NCI-H69 (cell line): Measurements from ENCODE around the gene RTN4IP1.
A peak's percentile ranks its signal among the peaks of the same experiment; 100 is the strongest.
"Not testable (repeated sequence)": the region's sequence is repeated elsewhere in the genome, so short reads cannot be mapped to it uniquely, and the experiment has no call there.

Source experiments
- DNase-seq: peaks from one replicate; lab custom pipeline; 2025; lab: John Stamatoyannopoulos, UW

Gene RTN4IP1

DNA sequence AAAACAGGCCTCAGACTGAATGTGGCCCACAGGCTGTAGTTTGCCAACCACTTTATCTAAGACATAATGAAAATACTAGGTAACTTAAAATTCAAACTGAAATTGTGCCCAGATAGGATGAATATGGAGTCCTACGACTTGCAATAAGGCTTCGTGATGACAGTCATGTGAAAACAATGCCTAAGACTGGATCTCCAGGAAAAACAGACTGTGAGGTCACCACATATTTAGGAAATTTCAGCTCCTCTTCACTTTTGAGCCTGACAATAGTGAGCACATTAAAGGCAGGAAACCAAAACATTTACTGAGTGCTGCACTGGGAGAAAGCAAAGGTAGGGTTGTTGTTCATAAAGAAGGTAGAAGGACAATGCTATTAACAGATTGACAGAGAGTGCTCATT lies 50.0 kb downstream of the RTN4IP1 start:
- no peak for DNase-seq

DNA sequence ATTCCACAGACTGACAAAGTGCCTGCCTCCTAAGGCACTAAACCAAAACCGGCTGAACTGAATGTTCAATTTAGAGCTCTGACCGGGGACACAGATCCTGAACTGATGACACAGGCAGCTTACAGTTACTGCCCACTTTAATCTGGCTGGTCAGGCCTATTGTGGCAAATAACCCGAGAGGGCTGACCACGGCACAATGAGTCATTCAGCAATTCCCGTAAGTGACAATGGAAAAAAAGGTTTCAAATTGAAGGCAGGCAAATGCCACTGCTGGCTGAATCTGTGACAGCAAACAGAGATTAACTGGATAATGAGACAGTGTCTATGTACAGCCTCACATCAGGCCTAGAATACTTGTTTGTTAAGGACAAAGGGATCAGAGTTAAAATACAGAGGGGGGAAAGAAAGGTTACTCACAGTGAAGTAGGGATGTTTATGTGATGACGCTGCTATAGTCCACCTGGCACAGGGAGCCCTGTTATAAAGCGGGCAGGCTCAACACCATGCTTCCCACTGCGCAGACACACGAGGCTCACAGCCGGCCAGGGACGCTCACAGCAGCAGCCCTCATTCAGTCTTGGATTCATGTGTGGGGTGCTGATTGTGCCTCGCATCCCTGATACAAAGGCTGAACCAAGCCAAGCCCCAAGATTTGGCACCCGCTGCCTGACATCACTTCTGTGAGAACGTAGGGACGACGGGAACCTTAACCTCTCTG lies 54.4 kb downstream of the RTN4IP1 start:
- DNase-seq: peak; percentile 82

DNA sequence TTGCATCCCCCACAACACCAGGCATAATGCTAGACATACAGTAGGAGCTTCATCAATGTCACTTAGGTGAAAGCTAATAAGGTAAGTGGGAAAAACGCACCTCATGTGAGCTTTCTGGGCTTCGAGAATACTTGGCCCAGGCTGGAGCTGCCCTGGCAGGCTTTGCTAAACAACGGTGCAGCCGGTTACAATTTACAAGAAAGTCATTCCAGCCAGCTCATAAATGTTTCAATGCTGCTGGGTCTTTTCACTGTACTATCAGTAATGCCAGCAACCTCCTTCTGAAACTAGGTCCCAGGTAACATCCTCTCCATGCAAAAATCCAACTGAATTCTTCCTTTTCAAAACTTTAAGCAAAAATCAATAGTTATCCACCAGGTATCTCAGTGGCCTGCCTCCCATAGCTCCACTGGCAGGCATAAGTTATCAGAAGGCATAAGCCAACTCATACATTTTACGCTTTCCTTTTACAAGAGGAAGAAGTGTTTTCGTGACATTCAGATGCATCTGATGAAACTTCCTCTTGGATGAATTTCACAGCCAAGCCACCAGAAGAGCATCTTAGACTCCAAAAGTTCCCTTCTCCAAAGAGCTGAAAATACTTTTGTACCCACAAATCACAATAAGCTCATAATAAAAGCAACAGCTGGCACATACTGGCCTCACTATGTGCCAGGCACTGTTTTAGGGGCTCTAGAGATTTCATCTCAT lies 56.3 kb downstream of the RTN4IP1 start:
- DNase-seq: no peak

DNA sequence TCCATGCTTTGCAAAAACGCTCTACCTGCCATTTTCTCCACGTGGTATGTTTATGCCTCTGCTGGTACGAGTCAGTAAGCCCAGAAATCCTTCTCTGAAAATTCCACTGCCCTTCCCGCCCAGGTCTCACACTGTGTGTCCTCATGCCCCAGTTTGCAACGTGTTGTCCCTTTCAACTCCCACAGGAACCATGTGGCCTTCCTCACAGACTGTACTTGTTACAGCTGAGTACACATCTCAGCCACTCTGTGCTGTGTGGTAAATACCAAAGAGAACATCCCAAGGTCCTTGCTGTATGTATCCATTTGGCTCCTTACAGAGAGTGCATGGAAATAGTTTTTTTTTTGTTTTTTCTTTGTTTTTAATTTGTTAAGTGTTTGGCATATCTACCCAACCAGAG lies 56.9 kb downstream of the RTN4IP1 start:
- no peak for DNase-seq

DNA sequence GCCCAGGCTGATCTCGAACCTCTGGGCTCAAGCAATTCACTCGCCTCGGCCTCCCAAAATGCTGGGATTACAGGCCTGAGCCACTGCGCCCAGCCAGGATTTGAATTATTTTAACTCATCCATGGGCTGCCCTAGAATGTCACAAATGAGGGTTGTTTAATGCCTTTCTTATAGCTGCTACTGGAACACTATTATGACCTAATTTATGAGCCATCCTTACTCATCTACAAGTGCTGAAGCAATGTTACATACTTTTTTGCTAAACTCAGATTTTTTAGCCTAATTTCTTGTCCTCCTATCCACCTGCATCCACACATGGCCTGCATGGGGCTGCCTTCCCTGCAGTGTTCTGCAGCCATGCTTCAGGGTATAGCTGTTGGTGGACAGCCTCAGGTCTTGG lies 59.9 kb downstream of the RTN4IP1 start:
- no peak for DNase-seq

DNA sequence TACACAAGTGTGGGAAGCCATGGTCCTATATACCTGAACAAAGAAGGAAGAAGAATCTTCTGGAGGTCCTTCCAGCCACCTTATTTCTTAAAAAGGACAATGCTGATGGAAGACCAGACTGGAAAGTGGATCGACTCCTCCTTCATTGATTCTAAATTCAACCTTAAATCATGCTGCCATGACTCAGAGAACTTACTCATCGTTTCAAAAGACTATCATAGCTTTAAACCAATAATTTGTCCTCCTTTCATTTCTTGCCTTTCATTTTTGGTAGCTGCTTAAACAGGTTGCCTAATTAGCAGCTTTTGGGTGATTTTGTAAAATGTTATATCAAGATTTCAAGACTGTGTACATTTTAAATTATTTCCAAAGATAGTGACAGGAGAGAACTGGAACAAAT lies 60.8 kb downstream of the RTN4IP1 start:
- no peak for DNase-seq

DNA sequence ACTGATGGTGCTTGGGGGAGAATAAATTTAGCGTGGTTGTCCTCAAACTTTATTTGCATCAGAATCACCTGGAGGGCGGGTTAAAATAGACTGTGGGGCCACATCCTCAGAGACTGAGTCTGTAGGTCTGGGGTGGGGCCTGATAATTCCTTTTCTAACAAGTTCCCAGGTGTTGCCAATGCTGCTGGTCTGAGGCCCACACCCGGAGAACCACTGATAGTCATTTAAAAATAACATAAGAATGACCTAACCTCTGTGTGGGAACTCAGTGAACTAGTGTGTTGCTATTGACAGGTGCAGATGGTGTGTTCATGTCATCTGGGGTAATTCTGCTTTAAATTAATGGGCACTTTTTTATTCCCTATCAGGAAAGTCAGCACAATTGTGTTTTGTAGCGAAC lies 64.8 kb downstream of the RTN4IP1 start:
- DNase-seq: no peak

DNA sequence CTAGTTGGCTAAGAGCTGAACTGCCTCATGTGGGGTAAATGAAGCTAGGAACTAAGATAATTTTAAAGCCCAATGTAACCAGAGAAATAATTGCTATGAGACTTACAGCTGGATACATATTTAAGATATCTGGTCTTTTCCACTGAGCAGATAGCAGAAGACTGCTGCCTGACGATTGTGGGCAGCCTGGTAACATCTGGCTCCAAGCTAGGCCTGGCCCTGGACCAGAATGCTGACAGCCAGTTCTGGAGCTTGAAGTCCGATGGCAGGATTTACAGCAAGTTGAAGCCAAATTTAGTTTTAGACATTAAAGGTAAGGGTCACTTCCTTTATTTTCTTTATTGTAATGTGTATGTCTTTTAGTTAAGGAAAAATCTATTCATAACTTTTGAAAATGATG lies 65.7 kb downstream of the RTN4IP1 start:
- no peak for DNase-seq

DNA sequence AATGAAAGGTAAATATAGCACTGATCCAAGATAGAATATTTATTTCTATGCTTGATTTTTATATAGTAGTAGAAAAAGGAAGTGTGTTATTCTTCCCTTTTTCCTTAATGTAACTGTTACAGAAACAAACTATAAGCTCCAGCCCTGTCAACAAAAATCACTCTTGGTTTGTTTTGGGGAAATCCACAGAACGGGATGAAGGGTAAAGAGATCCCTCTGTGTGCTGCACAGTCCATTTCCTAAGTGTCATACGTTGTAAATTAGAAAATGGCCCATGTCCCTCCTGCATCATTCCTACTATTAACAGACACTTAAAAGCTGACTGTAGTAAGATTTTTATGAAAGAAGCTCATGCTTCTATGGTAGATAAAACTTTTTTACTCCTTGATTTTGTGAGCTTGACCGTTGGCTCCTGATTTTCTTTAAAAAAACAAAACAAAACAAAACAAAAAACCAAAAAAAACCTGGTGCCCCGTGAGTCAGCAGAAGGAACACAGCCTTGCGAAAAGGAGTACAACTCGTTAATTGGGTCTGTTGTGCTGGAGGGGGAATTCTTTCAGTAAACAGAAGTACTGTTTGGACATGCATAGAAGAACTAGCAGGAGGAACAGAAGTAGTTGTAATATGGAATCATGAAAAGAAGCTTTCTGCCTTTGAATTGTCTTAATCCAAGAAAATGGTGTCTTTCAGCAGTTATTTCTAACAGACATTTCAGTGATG lies 67.5 kb downstream of the RTN4IP1 start:
- no peak for DNase-seq

DNA sequence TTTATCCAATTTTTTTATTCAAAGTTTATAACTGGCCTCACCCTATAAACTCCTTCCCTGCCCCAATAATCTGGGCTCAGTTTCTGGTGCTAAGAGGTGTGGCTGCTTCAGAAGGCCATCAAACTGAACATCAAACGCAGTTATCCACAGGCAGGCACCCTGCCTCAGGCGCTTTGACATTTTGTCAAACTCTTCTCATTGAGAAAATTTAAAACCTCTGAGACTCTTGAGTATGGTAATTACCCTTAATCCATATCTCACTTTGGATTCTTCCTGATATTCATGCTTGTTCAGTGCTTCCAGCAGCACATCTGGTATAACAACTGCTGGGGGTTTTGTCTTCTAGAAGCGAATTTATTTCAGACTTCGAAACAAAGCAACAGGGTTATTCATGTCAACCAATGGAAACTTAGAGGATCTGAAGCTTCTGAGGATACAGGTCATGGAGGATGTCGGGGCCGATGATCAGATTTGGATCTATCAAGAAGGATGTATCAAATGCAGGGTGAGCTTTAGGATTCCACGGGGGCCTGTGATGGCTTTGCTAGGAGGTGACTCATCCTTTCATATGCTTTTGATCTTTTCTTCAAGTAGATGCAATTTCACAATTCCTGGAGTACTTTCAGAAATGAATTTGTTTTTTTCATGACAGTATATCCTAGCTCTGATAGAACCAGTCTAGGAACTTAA lies 68.2 kb downstream of the RTN4IP1 start:
- no peak for DNase-seq

DNA sequence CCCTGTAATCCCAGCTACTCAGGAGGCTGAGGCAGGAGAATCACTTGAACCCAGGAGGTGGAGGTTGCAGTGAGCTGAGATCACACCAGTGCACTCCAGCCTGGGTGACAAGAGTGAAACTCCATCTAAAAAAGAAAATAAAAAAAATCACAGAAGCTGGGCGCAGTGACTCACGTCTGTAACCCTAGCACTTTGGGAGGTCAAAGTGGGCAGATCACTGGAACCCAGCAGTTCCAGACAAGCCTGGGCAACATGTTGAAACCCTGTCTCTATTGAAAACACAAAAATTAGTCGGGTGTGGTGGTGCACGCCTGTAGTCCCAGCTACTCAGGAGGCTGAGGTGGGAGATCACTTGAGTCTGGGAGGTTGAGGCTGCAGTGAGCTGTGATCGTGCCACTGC lies 69.6 kb downstream of the RTN4IP1 start:
- not testable (repeated sequence) for DNase-seq

DNA sequence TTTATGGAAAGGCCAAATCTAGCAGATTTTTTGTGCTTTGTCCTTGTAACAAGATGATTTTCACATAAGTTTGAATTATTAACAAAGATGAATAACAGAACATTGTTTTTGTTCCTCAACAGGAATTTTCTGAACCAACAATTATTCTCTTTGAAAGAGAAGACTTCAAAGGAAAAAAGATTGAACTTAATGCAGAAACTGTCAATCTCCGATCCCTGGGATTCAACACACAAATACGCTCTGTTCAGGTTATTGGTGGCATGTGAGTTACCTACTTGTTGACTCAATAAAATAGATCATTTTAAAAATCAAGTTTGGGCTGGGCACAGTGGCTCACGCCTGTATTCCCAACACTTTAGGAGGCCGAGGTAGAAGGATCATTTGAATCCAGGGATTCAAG lies 70.9 kb downstream of the RTN4IP1 start:
- no peak for DNase-seq

DNA sequence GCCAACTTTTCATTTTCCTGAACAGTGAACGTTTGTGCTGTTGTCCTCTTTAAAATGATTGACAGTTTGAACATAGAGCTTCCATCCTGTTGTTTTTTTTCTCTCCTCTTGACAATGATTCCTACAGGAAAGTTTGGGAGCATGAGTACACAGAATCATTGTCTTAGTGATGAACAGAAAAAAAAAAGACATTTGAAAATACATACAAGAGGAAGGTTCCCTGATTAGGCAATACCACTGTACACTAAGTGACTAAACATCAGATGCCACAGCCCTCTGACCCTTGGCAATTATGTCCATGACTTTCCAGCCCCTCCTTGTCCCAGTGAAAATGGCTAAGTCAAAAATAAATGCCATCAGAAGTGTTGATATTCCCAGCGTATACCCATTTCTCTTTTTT lies 71.5 kb downstream of the RTN4IP1 start:
- no peak for DNase-seq

DNA sequence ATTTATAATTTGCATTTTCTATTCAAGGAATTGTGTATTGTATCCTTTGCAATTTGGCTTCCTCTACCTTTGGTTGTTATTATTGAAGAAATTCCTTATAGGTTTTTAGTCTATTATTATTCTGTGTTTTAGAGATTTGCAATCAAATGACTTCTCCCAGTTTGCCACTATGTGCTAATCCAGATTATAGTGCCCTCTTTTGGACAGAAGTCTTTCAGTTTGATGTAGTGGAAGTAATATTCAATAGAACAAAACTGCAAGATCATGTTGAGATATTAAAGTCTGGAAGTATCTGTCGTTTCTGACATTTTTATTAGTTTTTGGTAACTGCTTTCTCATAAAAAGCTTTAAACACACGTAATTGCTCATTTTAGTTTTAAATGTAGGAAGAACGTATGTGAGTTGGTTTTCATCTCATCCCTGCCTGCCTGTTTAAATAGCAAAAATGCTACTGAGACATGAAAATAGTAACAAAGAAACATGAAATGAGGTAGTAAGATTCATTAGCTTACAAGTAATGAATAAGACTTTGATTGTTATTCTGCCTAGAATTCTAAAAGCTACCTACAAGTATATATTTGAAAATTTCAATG lies 72.8 kb downstream of the RTN4IP1 start:
- peak; percentile 49 for DNase-seq

DNA sequence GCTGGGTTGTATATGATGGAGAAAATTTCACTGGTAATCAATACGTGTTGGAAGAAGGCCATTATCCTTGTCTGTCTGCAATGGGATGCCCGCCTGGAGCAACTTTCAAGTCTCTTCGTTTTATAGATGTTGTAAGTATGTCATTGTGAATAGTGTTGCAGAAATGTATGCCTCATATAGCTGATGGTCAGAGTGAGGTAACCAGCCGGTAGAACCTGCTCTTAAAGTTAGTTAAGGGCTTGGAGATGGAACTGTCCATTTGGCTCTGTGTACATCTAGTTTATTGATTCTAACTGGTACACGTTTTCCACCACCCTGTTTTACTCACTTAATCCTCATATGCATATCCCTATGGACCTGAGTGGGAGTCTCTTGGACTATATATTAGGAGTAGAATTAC lies 73.5 kb downstream of the RTN4IP1 start:
- DNase-seq: no peak

DNA sequence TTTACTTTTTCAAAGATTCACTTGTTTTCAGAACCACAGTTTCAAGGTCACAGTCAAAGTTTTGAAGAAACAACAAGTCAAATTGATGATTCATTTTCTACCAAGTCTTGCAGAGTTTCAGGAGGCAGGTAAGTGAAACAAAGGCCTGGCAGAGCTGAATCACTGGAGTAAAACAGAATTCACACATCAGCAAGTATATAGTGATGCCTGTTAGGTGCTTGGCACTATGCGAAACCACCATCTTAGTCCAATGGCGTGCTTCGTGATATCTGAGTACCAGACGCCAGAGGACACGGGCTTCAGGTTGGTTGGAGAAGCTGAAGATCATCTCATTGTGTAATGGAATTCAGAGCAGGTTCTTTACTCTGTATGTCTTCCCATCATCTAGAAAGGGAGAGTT lies 75.9 kb downstream of the RTN4IP1 start:
- no peak for DNase-seq

DNA sequence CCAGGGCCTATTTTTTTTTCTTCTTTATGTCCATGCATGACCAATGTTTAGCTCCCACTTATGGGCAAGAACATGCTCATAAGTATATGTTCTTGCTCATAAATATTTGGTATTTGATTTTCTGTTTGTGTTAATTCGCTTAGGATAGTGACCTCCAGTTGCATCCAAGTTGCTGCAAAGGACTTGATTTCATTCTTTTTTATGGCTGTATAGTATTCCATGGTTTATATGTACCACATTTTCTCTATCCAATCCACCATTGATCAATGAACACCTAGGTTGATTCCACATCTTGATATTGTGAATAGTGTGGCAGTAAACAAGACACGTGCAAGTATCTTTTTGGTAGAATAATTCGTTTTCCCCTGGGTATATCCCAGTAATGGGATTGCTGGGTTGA lies 78.1 kb downstream of the RTN4IP1 start:
- no peak for DNase-seq

DNA sequence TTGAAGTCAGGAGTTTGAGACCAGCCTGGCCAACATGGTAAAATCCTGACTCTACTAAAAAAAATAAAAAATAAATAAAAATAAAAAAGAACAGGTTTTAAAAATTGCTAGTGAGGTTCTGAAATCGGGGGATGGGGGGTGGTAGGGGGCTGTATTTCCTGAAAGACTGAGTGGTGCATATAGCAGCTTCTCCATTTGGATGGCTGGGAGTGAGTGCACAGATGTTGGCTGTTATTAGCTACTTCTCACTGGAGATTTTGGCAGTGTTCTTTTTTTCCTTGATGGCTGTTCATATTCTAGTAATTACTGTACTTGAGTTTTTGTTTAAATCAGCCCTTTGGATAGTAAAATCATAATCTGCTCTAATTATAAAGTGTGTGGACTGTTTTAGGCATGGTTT lies 79.8 kb downstream of the RTN4IP1 start:
- no peak for DNase-seq

DNA sequence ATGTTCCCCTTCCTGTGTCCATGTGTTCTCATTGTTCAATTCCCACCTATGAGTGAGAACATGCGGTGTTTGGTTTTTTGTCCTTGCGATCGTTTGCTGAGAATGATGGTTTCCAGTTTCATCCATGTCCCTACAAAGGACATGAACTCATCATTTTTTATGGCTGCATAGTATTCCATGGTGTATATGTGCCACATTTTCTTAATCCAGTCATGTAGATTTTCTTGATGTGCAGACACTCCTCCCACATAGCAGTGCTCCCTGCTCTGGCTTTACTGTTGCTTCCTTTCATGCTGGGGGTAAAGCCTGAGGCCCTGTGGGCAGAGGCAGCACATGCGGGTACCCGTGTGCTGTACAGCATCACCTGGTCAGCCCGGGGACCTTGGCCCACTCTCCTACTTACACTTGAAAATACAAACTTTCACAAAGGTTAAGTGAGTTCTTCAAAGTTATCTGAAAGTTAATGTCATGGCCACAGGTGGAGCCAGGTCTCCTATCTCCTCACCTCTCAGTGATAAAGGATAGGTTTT lies 80.3 kb downstream of the RTN4IP1 start:
- DNase-seq: not testable (repeated sequence)

DNA sequence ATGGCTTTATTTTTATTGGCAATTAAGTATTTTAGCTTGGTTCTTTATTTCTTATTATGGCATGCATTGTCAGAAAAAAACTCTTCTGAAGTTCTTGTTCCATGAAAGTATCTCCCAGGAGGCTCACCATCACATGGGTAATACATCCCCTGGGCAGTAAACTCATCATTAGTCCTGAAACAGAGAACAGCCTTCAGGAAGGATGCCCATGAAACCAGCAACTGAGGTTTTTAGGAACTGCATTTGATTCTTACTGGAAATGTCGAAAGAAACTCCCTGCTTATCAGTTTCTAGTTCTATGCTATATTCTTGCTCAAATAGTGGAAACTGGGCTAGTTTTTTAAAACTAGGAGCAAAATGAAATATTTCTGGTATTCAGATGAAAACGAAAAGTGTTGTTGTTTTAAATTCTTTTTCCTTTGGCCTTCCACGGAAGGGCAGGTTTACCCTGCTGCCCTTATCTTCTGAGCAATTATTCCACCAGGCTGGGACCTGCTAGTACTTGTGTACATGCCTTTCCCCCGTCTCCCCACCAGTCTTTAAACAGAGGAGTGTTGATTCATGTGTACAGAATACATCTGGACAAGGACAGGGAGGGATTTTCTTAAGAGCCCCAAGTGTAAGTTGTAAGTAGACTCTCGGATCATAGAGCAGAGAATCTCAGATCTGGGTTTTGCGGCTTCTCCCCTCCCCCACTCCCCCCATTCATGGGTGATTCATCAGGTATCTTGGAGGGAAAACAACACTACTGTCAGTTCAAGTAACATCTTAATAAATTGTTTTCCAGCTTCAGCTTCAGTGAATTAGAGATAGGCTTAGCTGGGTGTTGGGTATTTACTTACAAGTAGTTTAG lies 81.5 kb downstream of the RTN4IP1 start:
- peak; percentile 27 for DNase-seq
